Retinal pigment epithelial cell (primary cell): ENCODE measurements around the gene SPAG8.
A peak's percentile ranks its signal among the peaks of the same experiment; 100 is the strongest.

Source experiments
- DNase-seq: peaks from one replicate; pipeline ENCODE4 v3.0.0-alpha.2; 2010; ENCODE audit warnings: low read depth
- H3K4me3 ChIP-seq: 2 replicates; pipeline ENCODE4 v1.5.1; 2011; ENCODE audit warnings: mild to moderate bottlenecking, low read length, control low read depth, moderate library complexity
- CTCF ChIP-seq: conservative IDR thresholded peaks from 2 replicates; pipeline ENCODE4 v1.5.1; 2011; ENCODE audit warnings: low read depth, low read length, control low read depth, inconsistent platforms

SPAG8 gene

GRCh38 chr9:35829084-35829763 is 17.2 kb upstream of the SPAG8 start, which contains the start of gene TMEM8B:
Gene TMEM8B (plus strand): TSS chr9:35829228. CDS start chr9:35829448, 220 bp downstream.
- peak; percentile 60 for DNase-seq
- no peak for TF ChIP-seq CTCF
- H3K4me3 ChIP-seq = peak within 1 kb of the TSS; percentile 82

GRCh38 chr9:35828716-35829083 is 16.6 kb upstream of the SPAG8 start, which contains the start of gene FAM221B:
Gene FAM221B (minus strand): TSS chr9:35828732. CDS start chr9:35826161, 2,571 bp downstream.
- no peak for TF ChIP-seq CTCF
- peak within 1 kb of the TSS; percentile 82 for H3K4me3 ChIP-seq

GRCh38 chr9:35827486-35827885 is 15.4 kb upstream of the SPAG8 start:
- DNase-seq = no peak
- H3K4me3 ChIP-seq = no peak overlapping the region
- no peak for TF ChIP-seq CTCF

More at GRCh38 chr9:35828716-35829083, 16.6 kb upstream of the SPAG8 start, which contains the start of gene FAM221B:
- no peak for DNase-seq

- DNase-seq = no peak
- H3K4me3 ChIP-seq = no peak overlapping the region
- TF ChIP-seq CTCF = peak; percentile 80
Measured at GRCh38 chr9:35826071-35826701, 14.1 kb upstream of the SPAG8 start.

GRCh38 chr9:35822926-35823325 is 10.9 kb upstream of the SPAG8 start:
- DNase-seq = no peak
- TF ChIP-seq CTCF = no peak
- no peak overlapping the region for H3K4me3 ChIP-seq

GRCh38 chr9:35820076-35820475 is 8.0 kb upstream of the SPAG8 start:
- DNase-seq = no peak
- TF ChIP-seq CTCF = no peak

GRCh38 chr9:35818341-35818740 is 6.3 kb upstream of the SPAG8 start:
- DNase-seq = no peak
- H3K4me3 ChIP-seq = no peak overlapping the region
- TF ChIP-seq CTCF = no peak

More at GRCh38 chr9:35820076-35820475, 8.0 kb upstream of the SPAG8 start:
- no peak overlapping the region for H3K4me3 ChIP-seq
